ENCODE measurements around the gene NDUFA13.

The NDUFA13 gene

GRCh38 chr19:19505669-19506326 is 10.2 kb upstream of the NDUFA13 start:
- in situ Hi-C loops (cut with MboI; ENCODE audit: low sequenced_read_pairs), result no loop called here

- in situ Hi-C loops (cut with MboI; ENCODE audit: low sequenced_read_pairs), result no loop called here
These were observed 9.4 kb upstream of the NDUFA13 start for GRCh38 chr19:19506592-19506991.

GRCh38 chr19:19507354-19507753 is 8.7 kb upstream of the NDUFA13 start:
- in situ Hi-C loops (cut with MboI; ENCODE audit: low sequenced_read_pairs), result no loop called here

- in situ Hi-C loops (cut with MboI; ENCODE audit: low sequenced_read_pairs), result no loop called here
These were observed 7.8 kb upstream of the NDUFA13 start for GRCh38 chr19:19508217-19508616.

GRCh38 chr19:19510432-19510831 is 5.6 kb upstream of the NDUFA13 start:
- in situ Hi-C loops (cut with MboI; ENCODE audit: low sequenced_read_pairs), result no loop called here

GRCh38 chr19:19513682-19514081 is 2.3 kb upstream of the NDUFA13 start:
- in situ Hi-C loops (cut with MboI; ENCODE audit: low sequenced_read_pairs), result no loop called here

GRCh38 chr19:19514215-19514657 is 1.8 kb upstream of the NDUFA13 start:
- in situ Hi-C loops (cut with MboI; ENCODE audit: low sequenced_read_pairs), result no loop called here

GRCh38 chr19:19514881-19515641 is 964 bp upstream of the NDUFA13 start, which contains the start of gene TSSK6:
Gene TSSK6 (minus strand): TSS chr19:19515548. CDS start chr19:19515427, 121 bp downstream.
- in situ Hi-C loops (cut with MboI; ENCODE audit: low sequenced_read_pairs), result no loop called here

- in situ Hi-C loops (cut with MboI; ENCODE audit: low sequenced_read_pairs), result no loop called here
These were observed 1.2 kb downstream of the NDUFA13 start for GRCh38 chr19:19517235-19517619.

GRCh38 chr19:19520989-19521388 is 5.0 kb downstream of the NDUFA13 start:
- in situ Hi-C loops (cut with MboI; ENCODE audit: low sequenced_read_pairs), result no loop called here

- in situ Hi-C loops (cut with MboI; ENCODE audit: low sequenced_read_pairs), result no loop called here
These were observed 7.2 kb downstream of the NDUFA13 start for GRCh38 chr19:19523177-19523576.

GRCh38 chr19:19524053-19524452 is 8.0 kb downstream of the NDUFA13 start:
- in situ Hi-C loops (cut with MboI; ENCODE audit: low sequenced_read_pairs), result no loop called here

GRCh38 chr19:19525611-19526380 is 9.8 kb downstream of the NDUFA13 start:
- in situ Hi-C loops (cut with MboI; ENCODE audit: low sequenced_read_pairs), result loop anchor here (25.0 kb wide), 1 partner anchor 762 kb away; no protein-coding TSS in a partner anchor

GRCh38 chr19:19526581-19527370 is 10.8 kb downstream of the NDUFA13 start:
- in situ Hi-C loops (cut with MboI; ENCODE audit: low sequenced_read_pairs), result loop anchor here (25.0 kb wide), 1 partner anchor 761 kb away; no protein-coding TSS in a partner anchor

GRCh38 chr19:19527371-19527656 is 11.3 kb downstream of the NDUFA13 start:
- in situ Hi-C loops (cut with MboI; ENCODE audit: low sequenced_read_pairs), result loop anchor here (25.0 kb wide), 1 partner anchor 760 kb away; no protein-coding TSS in a partner anchor

GRCh38 chr19:19527674-19528625 is 11.9 kb downstream of the NDUFA13 start:
- in situ Hi-C loops (cut with MboI; ENCODE audit: low sequenced_read_pairs), result loop anchor here (25.0 kb wide), 1 partner anchor 759 kb away; no protein-coding TSS in a partner anchor

GRCh38 chr19:19528721-19529490 is 12.9 kb downstream of the NDUFA13 start, which contains the start of gene YJEFN3:
Gene YJEFN3 (plus strand): TSS chr19:19528911. CDS start chr19:19528933, 22 bp downstream.
- in situ Hi-C loops (cut with MboI; ENCODE audit: low sequenced_read_pairs), result loop anchor here (25.0 kb wide), 1 partner anchor 758 kb away; no protein-coding TSS in a partner anchor

- in situ Hi-C loops (cut with MboI; ENCODE audit: low sequenced_read_pairs), result loop anchor here (25.0 kb wide), 1 partner anchor 757 kb away; no protein-coding TSS in a partner anchor
These were observed 13.9 kb downstream of the NDUFA13 start for GRCh38 chr19:19529783-19530422.
